CD4-positive, alpha-beta T cell treated with Interleukin-10 for 1 hour (primary cell): Measurements from ENCODE around the gene HAGHL.
A peak's percentile ranks its signal among the peaks of the same experiment; 100 is the strongest.

Source experiments
- DNase-seq: peaks from one replicate; pipeline ENCODE4 v3.0.0-alpha.2; 2020

Gene HAGHL

DNA sequence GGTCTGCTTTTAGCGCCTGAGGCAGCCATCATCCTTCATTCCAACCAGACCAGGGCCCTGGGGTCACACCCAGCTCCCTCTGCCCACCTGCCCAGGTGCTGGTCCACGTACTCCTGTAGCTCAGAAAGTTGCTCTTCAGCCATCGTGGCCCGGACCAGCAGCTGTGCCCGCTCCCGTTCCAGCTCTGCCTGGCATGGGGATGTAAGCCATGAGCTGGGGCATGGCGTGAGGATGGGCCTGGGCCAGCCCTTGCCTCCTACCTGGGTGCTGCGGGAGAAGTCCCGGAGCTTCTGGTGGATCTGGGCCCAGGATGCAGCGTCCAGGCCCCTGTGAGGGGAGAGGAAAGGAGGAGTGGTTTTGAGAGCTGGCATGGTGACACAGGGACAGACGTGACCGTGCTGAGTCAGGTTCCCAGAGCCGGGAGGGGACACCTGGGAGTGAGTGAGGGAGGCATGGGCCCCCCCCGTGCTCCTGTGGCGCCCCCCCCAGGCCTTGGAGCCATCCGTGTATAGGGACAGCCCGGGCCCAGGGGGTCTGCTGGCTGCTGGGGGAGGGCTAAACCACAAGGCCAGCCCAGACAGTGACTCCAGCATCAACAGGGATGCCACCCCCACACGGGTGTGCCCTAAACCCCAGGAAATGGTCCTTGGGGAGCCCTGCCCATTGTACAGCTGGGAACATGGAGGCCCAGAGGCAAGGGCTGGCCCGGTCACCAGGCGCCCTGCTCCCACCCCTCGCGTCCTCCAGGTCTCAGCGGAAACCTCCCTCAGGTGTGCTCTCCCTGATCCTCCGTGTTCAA lies 3.9 kb upstream of the HAGHL start:
- no peak for DNase-seq

DNA sequence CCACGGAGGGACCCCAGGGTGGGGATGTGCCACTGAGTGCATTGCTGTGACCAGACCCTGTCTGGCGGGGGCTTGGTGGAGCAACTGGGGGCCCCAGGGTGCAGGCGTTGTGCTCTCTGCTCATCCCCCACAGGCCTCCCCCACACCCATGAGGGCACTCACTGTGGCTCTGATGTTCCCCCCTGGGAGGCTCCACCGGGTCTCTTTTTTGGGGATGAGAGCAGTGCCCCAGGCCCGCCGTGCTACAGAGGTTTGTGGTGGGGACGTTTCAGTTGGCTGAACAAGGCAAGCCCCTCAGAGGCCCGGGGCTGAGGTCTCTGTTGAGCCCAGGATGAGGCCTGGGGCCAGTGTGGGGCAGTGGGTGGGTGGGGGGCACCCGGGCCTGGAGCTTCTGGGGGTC lies 3.2 kb upstream of the HAGHL start:
- no peak for DNase-seq

DNA sequence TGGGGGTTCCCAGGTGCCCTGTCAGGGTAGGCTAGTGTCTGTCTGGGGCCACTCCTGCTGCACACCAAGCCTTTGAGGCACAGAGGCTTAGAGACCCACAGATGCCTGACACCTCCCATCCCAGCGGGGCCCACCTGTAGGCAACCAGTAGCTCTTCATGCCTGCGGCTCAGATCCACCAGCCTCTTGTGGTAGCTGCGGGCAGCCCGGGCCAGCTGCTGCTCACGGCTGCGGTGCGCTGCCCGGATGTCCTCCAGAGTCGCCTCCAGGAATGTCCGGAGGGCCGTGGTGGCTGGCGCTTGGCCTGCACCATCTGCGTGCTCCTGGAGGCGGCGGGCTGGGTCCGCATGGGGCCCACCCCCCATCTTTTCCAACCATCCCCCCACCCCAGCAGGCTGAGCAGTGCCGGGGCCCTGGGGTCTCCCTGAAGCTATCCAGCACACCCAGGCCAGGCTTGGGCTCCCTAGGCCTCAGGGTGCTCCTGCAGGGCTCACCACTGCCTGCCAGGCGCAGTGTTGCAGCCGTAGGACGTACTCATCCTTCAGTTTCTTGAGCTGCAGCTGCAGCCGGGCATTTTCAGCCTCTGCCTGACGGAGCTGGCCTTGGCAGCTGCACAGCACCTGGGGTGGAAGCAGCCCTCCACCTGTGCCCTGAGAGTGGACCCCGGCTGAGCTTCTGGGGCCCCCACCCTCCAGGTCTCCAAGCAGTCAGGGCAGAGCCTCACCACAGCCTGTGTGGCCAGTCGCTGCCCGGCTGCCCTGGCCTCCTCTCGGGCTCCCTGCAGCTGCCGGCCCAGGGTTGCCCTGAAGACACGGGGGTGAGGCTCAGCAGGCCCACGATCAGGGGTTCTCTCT lies 2.5 kb upstream of the HAGHL start:
- DNase-seq: no peak

DNA sequence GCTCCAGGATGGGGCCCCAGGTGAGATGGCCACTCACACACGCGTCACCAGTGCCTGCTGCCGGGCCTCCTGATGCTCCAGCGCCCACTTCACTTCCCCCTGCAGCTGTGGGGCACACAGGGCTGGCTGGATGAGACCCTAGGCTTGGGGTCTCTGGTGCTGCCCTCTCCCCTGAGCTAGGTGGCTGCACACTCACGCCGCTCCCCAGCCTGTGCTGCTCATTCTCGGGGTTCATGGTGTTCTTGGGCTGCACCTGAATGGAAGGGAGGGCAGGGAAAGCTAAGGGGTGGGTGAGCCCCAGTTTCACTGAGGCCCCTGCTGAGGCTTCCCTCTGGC lies 1.9 kb upstream of the HAGHL start:
- no peak for DNase-seq

DNA sequence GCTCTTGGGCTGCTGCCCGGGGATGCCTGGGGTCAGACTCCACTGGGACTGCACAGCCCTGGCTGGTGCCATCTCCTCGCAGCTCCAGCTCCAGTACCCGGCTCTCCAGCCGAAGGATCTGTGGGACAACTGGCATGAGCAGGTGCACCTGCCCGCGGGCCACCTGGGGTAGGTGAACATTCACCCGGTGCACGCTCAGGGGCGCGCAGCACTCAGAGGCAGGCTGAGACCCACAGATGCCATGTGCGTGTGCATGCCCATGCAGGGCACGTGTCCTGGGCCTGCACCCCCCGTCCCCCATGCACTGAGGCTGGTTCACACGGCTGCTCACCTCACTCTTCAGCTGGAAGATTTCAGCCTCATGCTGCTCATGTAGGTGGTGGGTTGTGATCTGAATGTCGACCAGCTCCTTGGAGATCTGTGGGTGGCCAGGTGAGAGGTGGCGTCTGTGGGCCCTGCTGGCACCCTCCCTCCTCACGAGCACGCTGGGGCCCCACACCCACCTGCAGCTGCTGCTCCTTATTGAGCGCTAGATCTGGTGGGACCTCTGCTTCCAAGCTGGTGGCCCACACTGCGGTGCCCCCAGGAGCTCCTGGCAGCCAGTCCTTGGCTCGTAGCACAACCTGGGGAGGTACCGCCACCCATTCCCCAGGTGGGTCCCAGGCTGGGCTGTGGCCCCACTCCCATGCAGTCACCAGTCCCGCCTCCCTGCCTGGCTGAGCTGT lies 1.3 kb upstream of the HAGHL start:
- no peak for DNase-seq

DNA sequence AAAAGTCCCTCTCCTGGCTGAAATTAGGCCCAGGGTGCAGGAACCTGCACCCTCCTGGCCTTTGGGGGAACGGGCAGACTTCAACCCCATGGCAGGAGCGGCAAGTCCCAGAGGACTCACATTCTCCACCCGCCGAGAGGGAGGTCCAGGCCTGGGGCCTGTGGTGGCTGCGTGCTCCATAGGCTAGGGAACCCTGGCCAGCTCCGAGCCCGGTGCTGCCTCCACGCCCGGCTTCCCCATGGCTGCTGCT lies 793 bp upstream of the HAGHL start:
- no peak for DNase-seq

DNA sequence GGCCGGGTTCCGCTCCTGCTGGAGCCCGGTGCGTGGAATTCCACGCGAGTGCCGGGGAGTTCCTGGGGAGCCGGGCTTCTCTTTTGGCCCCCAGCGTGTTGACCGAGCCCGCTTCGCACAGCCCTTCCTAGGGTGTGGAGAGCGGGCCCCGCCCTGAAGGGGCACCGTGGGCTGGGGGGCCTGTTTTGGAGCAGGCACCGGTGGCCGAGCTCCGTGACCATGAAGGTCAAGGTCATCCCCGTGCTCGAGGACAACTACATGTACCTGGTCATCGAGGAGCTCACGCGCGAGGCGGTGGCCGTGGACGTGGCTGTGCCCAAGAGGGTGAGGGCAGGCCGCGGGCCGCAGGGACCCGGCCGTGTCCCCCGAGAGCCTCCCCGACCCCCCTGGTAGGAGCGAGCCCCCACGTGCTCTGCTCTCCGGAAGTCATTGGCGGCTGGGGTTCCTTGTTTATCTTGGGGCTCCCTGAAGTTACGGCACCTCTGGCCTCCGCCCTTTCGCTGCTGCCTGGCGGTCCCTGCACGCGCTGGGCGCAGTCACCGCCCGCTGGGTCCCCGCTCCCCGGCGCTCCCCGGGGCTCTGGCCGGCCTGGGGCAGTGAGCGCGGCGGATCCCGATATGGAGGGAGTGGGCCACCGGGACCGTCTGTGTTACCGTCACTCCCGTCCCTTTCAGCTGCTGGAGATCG lies 528 bp downstream of the HAGHL start:
- DNase-seq: no peak

DNA sequence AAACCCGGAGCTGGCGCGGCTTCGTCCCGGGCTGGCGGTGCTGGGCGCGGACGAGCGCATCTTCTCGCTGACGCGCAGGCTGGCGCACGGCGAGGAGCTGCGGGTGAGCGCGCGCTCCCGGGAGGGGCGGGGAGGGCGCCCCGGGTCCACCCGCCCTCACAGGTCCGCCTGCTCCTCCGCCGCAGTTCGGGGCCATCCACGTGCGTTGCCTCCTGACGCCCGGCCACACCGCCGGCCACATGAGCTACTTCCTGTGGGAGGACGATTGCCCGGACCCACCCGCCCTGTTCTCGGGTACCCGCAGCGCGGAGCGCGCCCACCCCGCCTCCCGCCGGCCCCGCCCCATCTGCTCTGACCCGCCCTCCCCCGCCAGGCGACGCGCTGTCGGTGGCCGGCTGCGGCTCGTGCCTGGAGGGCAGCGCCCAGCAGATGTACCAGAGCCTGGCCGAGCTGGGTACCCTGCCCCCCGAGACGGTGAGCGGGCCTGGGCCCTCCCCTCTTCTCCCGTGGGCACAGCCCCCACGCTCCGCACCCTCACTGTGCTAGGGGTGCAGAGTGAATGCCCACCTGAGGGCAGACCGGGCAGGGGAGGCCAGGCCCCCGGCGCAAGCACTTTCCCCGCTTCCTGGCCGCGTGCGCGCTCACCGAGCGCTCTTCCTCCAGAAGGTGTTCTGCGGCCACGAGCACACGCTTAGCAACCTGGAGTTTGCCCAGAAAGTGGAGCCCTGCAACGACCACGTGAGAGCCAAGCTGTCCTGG lies 1.4 kb downstream of the HAGHL start:
- DNase-seq: peak; percentile 75

DNA sequence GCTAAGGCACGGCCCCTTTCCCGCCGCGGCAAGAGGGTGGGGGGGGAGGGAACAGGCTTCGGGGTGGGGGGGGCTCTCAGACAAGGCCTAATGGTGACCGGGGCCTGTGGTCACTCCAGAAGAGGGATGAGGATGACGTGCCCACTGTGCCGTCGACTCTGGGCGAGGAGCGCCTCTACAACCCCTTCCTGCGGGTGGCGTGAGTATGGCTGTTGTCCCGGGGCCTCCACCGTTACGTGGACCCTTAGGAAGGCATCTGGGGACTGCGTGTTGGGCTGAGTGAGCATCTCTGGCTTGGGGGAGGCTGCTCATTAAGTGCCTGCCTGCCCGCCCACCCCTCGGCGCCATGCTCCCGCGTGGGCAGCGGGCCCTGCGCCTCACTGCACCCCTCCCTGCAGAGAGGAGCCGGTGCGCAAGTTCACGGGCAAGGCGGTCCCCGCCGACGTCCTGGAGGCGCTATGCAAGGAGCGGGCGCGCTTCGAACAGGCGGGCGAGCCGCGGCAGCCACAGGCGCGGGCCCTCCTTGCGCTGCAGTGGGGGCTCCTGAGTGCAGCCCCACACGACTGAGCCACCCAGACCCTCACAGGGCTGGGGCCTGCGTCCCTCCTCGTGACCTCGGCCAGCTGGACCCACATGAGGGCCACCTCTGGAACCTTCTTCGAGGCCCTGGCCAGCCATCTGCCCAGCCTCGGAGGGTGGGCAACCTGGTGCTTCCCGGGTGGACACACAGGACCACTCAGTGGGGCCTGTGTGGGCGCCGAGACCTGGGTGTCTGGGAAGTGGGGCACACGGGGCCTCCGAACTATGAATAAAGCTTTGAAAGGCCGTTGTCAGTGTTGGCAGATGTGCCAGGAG lies 2.2 kb downstream of the HAGHL start:
- no peak for DNase-seq

DNA sequence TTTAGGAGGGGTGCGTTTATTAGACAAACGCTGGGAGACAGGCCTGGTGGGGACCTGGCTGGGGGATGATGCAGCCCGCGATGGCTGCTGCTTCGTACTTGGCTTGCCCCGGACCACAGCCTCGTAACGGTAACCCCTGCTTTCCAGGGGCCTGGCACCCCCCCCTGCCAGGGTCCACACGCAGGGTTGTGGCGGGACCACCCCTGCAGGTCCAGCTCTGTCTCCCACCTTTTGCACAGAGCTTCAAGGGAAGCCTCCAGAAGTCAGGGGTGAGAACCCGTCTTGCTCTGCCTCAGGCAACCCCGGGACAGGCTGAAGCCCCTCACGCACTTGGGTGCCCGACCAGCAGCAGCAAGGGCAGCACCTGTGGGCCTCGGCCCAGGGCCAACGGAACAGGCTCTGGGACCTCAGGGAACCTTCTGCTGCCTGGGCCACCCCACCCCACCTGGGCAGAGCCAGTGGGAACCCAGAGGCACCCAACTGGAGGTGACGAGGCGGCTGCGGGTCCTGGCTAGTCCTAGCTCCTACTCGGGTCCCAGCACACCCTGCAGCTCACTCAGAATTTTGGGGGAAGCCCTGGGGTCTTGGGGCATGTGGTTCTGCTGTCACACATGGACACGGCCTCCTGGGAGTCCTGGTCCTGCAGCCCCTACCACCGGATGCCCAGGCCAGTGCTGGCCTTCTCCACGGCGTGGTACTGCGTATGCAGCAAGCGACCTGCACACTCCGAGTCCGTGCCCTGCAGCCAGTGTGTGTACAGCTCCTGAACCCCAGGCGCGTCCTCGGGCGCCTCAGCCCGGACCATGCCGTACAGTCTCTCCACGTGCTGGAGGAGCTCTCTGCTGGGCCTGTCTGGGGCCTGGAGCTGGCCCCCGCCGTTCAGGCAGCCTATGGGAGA lies 3.1 kb downstream of the HAGHL start:
- DNase-seq: no peak

DNA sequence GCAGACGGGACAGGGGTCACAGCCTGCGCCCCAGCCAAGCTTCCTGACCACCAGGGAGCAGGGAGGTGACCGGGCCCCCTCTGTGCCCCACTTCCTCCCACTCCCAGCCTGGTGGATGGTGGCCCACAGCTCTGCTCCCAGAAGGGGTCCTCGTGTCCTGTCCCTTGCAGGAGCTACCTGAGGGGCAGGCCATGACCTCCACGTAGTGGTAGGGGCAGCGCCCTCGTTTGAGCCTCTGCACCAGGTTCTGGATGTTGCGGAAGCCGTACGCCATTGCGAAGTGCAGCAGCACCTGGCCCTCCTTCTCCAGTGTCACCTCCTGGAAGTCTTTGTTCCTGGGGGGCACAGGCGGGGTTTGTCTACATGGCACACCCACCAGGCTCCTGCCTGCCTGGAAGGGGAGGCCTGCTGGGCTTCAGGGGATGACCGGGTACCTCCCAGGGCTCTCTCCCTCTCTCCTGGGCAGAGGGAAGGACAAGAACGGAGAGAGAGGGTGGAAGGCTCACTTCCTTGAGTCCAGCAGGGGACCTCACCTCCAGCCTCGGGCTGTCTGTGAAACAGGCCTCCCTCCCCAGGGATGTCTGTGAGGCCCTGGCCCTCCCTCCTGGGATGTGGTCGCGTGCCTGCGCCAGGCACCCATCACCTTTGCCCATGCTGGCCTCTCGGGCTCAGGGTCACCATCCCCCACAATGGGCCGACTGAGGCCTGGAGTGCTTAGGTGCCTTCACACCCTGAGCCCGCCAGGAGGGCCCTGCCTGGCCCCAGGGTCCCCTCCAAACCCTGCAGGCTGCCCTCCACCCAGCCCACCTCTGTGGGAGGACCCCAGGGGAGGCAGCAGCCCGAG lies 4.0 kb downstream of the HAGHL start:
- no peak for DNase-seq

DNA sequence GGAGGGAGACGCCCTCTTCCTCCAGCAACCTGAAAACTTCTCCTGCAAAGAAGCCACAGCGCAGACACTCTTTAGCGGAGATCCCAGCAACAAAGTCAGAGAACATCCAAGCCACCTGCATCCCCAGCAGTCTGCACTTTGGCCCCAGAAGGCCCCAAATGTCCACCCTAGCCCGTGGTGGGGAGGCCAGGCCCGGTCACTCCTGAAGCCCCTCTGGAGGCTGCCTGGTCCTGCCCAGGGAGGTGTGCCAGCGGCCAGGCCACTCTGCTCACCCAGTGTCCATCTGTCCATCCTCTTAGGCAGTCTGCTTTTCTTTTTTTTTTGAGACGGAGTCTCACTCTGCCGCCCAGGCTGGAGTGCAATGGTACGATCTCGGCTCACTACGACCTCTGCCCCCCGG lies 5.4 kb downstream of the HAGHL start:
- DNase-seq: no peak

DNA sequence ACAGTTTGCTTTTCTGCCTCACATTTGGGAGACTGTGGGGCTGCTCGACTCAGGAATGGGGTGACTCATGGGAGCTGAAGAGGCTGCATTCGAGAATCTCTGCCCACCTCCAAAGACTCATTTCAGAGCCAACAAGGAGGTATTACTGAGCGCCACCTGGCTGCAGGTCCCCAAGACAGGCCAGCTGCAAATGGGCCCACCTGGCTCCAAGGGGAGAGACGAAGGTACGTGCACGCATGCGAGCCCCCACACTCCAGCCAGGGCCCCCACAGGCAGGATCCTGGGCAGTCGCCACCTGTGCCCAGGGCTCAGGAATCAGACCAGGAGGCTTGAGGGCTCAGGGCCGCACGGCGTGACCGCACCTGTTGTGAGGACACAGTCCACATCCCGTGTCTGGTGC lies 6.0 kb downstream of the HAGHL start:
- no peak for DNase-seq

DNA sequence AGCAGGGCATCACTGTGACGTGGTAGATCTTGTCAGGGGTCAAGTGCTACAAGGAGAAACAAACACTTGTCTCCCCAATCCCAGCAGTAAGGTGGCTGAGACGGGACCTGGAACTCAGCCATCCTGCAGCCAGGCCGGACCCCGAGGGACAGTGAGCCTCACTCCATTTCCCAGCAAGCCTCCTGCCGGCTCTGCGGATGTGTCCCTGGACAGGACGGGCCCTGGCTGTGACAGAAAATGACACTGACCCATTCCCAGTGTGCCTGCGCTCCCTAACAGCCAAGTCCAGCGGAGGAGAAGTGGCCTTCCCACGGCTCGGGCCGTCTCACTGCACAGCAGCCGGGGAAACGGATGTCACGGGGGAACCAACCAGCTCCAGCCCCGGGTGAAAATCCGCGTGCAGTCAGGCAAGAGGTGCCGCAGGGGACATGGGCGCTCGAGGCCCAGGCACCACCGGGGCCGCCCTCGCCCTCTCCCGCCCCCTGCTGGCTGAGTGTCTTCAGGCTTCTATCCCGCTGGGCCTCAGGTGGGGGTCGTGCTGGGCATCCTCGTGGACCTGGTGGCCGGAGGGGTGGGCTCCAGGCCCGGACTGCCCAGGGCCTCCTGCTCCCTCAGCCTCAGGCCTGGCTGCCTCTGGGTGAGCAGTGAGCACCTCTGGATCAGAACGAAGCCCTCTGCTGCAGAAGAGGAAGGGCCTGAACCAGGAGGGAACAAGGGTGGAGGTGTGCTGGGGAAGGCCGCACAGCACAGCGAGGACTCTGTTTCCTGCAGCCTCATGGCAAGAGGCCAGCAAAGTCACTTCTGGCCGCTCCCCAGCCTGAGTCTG lies 6.7 kb downstream of the HAGHL start:
- no peak for DNase-seq

DNA sequence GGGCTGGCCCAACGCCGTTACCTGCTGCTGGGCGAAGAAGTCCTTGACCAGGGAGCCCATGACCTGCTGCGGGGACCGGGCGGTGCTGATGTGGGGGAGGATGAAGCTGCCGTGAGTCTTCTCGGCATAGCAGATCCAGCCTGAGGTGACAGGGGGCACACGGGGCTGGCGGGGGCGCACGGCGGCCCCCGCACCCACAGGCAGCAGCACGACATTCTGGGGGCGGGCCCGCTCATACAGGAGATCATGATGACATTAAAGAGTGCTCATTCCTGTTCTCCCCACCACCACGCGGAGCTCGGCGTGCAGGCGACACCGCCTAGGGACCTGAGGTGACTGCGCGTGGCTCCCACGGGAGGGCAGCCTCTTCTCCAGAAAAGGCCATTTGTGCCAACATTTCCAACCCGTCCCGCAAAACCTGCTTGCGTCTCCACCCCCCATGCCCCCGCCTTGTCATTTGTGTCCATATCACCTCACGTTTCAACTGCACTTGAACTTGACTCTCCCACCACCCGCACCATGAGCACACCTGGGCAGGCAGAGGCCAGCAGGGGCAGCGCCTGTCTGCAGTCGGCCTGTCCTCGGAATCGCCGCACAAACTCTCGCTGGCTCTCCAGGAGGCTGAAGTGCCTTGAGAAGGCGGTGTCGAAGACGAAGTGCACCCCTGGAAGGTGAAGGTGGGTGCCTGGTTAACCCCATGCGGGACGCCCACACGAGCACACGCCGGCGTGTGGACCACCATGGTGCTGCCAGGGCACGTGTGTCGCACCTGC lies 7.5 kb downstream of the HAGHL start:
- DNase-seq: no peak

DNA sequence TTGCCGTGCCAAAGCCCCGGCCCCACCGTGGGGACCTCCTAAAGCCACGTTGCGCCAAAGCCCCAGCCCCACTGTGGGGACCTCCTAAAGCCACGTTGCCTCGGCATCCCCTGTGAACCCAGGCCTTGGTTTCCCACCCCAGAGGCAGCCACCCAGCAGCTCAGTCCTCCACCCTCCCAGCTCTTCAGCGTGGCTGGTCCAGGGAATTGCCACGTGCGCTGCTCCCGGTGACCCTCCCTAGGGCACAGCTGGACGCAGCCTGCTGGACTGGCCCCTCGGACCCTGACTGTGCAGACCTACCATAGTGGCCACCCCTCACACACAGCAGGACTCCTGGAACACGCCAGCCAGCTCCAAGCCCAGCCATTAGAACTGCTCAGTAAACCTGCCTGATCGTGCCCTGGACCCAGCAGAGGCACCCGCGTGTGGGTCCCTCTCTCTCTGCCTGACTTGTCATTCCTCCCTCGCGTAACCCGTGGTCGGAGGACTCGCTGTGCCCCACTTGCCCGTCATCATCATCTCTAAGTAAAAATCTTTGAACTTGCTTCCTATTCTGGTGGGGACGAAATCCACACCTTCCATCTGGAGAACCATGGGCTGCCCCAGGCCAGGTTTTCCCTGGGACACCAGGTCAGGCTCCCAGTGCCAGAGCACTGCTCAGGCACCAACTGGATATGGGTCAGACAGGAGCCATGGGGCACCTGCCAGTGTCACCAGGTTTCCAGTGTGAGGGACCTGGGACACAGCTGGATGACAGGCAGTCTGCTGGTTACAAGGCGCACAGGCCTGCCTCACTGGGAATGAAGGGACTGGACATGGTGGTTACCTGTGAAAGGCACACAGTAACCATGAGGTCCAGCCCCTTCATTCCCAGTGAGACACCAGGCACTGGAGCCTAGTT lies 8.3 kb downstream of the HAGHL start:
- DNase-seq: no peak

DNA sequence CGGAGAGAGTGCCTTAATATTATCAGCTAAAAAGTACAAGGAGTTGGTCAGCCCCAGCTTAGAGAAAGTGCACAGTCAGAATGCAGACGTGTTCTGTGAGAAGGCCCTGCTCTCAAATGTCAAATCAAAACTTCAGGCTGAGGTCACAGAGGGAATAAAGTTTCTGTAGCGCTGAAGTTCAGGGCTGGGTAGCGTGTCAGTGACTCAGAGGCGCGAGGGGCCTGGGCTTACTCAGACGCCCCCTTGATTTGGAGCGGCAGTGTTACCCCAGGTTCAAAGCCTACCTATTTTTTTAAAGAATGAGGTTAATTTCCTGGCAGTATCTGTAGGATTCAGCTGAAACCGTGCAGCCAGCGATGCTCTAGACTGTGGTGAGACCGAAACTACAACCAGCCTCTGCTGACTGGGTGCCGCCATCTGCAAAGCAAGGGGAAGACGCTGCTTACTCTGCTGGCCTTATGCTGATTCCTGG lies 9.1 kb downstream of the HAGHL start:
- DNase-seq: no peak
